ENCODE results near the gene PKP2. TPM values are rescaled to one million over a fixed set of nuclear protein-coding genes. Genes with fewer than 3 reads are reported as not detected.

PKP2 gene
- total and polyA plus RNA-seq, 9 of the 15 experiments (the other 6 are each of a cell fraction or from before 2014, with no cell fraction given), result 1.6 to 4.2 (median 2.8) TPM

GRCh38 chr12:32836710-32837109, 59.9 kb downstream of the PKP2 start (continued):
- TF ChIP-seq KHSRP (IDR thresholded peaks at IDR 0.05) (no peak), ZC3H8 (IDR thresholded peaks at IDR 0.05) (no peak), IRF2 (CRISPR knock-in tag; IDR thresholded peaks at IDR 0.05) (no peak), HEY1 (CRISPR knock-in tag; IDR thresholded peaks at IDR 0.05; ENCODE audit: borderline replicate concordance) (no peak), ZNF239 (CRISPR knock-in tag; IDR thresholded peaks at IDR 0.05) (no peak), RNF219 (CRISPR knock-in tag; IDR thresholded peaks at IDR 0.05) (no peak)
- TF ChIP-seq, protein P1, sequence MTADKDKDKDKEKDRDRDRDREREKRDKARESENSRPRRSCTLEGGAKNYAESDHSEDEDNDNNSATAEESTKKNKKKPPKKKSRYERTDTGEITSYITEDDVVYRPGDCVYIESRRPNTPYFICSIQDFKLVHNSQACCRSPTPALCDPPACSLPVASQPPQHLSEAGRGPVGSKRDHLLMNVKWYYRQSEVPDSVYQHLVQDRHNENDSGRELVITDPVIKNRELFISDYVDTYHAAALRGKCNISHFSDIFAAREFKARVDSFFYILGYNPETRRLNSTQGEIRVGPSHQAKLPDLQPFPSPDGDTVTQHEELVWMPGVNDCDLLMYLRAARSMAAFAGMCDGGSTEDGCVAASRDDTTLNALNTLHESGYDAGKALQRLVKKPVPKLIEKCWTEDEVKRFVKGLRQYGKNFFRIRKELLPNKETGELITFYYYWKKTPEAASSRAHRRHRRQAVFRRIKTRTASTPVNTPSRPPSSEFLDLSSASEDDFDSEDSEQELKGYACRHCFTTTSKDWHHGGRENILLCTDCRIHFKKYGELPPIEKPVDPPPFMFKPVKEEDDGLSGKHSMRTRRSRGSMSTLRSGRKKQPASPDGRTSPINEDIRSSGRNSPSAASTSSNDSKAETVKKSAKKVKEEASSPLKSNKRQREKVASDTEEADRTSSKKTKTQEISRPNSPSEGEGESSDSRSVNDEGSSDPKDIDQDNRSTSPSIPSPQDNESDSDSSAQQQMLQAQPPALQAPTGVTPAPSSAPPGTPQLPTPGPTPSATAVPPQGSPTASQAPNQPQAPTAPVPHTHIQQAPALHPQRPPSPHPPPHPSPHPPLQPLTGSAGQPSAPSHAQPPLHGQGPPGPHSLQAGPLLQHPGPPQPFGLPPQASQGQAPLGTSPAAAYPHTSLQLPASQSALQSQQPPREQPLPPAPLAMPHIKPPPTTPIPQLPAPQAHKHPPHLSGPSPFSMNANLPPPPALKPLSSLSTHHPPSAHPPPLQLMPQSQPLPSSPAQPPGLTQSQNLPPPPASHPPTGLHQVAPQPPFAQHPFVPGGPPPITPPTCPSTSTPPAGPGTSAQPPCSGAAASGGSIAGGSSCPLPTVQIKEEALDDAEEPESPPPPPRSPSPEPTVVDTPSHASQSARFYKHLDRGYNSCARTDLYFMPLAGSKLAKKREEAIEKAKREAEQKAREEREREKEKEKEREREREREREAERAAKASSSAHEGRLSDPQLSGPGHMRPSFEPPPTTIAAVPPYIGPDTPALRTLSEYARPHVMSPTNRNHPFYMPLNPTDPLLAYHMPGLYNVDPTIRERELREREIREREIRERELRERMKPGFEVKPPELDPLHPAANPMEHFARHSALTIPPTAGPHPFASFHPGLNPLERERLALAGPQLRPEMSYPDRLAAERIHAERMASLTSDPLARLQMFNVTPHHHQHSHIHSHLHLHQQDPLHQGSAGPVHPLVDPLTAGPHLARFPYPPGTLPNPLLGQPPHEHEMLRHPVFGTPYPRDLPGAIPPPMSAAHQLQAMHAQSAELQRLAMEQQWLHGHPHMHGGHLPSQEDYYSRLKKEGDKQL (CRISPR knock-in tag; IDR thresholded peaks at IDR 0.05; ENCODE audit: borderline replicate concordance), result no peak
- TF ChIP-seq, protein P2, sequence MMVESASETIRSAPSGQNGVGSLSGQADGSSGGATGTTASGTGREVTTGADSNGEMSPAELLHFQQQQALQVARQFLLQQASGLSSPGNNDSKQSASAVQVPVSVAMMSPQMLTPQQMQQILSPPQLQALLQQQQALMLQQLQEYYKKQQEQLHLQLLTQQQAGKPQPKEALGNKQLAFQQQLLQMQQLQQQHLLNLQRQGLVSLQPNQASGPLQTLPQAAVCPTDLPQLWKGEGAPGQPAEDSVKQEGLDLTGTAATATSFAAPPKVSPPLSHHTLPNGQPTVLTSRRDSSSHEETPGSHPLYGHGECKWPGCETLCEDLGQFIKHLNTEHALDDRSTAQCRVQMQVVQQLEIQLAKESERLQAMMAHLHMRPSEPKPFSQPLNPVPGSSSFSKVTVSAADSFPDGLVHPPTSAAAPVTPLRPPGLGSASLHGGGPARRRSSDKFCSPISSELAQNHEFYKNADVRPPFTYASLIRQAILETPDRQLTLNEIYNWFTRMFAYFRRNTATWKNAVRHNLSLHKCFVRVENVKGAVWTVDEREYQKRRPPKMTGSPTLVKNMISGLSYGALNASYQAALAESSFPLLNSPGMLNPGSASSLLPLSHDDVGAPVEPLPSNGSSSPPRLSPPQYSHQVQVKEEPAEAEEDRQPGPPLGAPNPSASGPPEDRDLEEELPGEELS (CRISPR knock-in tag; IDR thresholded peaks at IDR 0.05; ENCODE audit: borderline replicate concordance), result no peak
